HEK293 (cell line): ENCODE data around the gene CHST1.

Experiments used
- CTCF ChIA-PET: fragments of 350-600 bp; formaldehyde crosslinking; extraction: SDS; loops from one replicate; lab custom pipeline; 2021; ENCODE audit warnings: antibody characterized with exemption; lab: Yijun Ruan, JAX
- POLR2A ChIA-PET: fragments of 300-600 bp; formaldehyde crosslinking; extraction: SDS; loops from one replicate; lab custom pipeline; 2020; ENCODE audit warnings: antibody characterized with exemption, inconsistent platforms; lab: Yijun Ruan, JAX
- H3K27ac ChIP-seq: fragments of 200-500 bp; sonication (Bioruptor generic); 2 replicates; pipeline ENCODE4 v1.5.1; 2014; ENCODE audit warnings: low read depth, low read length, control low read depth, inconsistent platforms; ENCODE audit errors: extremely low read depth
- H3K36me3 ChIP-seq, 2 experiments: fragments of 200-500 bp in 1 of 2; sonication (Bioruptor generic) in 1 of 2; 1 replicate in 1 of 2; 2 replicates in 1 of 2; pipeline ENCODE4 v1.5.1; 2014 to 2017; ENCODE audit warnings: inconsistent platforms in 2 of 2, low read length in 2 of 2; ENCODE audit not compliant: control insufficient read depth in 2 of 2, insufficient read depth in 1 of 2
- H3K4me1 ChIP-seq: fragments of 200-500 bp; sonication (Bioruptor generic); 2 replicates; pipeline ENCODE4 v1.5.1; 2014; ENCODE audit warnings: mild to moderate bottlenecking, low read length, inconsistent platforms; ENCODE audit not compliant: control insufficient read depth, insufficient read depth
- H3K4me3 ChIP-seq: 2 replicates; pipeline ENCODE4 v1.5.1; 2011; ENCODE audit warnings: low read depth, mild to moderate bottlenecking, control low read depth, low read length, moderate library complexity
- H3K9me3 ChIP-seq: fragments of 200-500 bp; sonication (Bioruptor generic); 2 replicates; pipeline ENCODE4 v1.5.1; 2014; ENCODE audit warnings: low read depth, low read length, inconsistent platforms; ENCODE audit not compliant: control insufficient read depth, insufficient read depth
- KLF10 ChIP-seq: fragments of 450-650 bp; IDR thresholded peaks from 2 replicates; pipeline ENCODE4 v1.5.1; 2018; ENCODE audit warnings: missing biosample characterization, mild to moderate bottlenecking, missing genetic modification characterization
- ZFP37 ChIP-seq: fragments of 450-650 bp; formaldehyde crosslinking; IDR thresholded peaks from 2 replicates; pipeline ENCODE4 v1.5.1; 2016; ENCODE audit warnings: missing biosample characterization, missing genetic modification characterization
- ZNF121 ChIP-seq: fragments of 450-650 bp; formaldehyde crosslinking; IDR thresholded peaks from 2 replicates; pipeline ENCODE4 v1.5.1; 2016; ENCODE audit warnings: missing biosample characterization, missing genetic modification characterization
- ZNF140 ChIP-seq: fragments of 450-650 bp; formaldehyde crosslinking; IDR thresholded peaks from 2 replicates; pipeline ENCODE4 v1.5.1; 2016; ENCODE audit warnings: missing biosample characterization, missing genetic modification characterization
- ZNF175 ChIP-seq: fragments of 450-650 bp; formaldehyde crosslinking; IDR thresholded peaks from 2 replicates; pipeline ENCODE4 v1.5.1; 2016; ENCODE audit warnings: missing biosample characterization, missing genetic modification characterization
- ZNF24 ChIP-seq: fragments of 450-650 bp; formaldehyde crosslinking; IDR thresholded peaks from 2 replicates; pipeline ENCODE4 v1.5.1; 2016; ENCODE audit warnings: missing biosample characterization, missing genetic modification characterization
- ZNF274 ChIP-seq, 2 experiments: fragments of 200-500 bp in 1 of 2; fragments of 450-650 bp in 1 of 2; sonication (Bioruptor generic) in 1 of 2; formaldehyde crosslinking in 1 of 2; IDR thresholded peaks; 2 replicates each; pipeline versions ENCODE4 v1.5.1 to v1.6.1; 2014 to 2016; ENCODE audit warnings: borderline replicate concordance in 1 of 2, inconsistent platforms in 1 of 2, low read length in 1 of 2, missing biosample characterization in 1 of 2, missing genetic modification characterization in 1 of 2
- ZNF311 ChIP-seq: fragments of 450-650 bp; formaldehyde crosslinking; IDR thresholded peaks from 2 replicates; pipeline ENCODE4 v1.5.1; 2017; ENCODE audit warnings: missing biosample characterization, missing genetic modification characterization, borderline replicate concordance
- ZNF449 ChIP-seq: fragments of 450-650 bp; formaldehyde crosslinking; IDR thresholded peaks from 2 replicates; pipeline ENCODE4 v1.5.1; 2017; ENCODE audit warnings: missing biosample characterization, mild to moderate bottlenecking, missing genetic modification characterization, moderate library complexity
- ZNF558 ChIP-seq: fragments of 450-650 bp; formaldehyde crosslinking; IDR thresholded peaks from 2 replicates; pipeline ENCODE4 v1.5.1; 2016; ENCODE audit warnings: missing biosample characterization, missing genetic modification characterization
- ZNF561 ChIP-seq: fragments of 450-650 bp; IDR thresholded peaks from 2 replicates; pipeline ENCODE4 v1.5.1; 2018; ENCODE audit warnings: missing biosample characterization, missing genetic modification characterization, borderline replicate concordance
- ZNF585B ChIP-seq: fragments of 450-650 bp; formaldehyde crosslinking; IDR thresholded peaks from 2 replicates; pipeline ENCODE4 v1.5.1; 2016; ENCODE audit warnings: missing biosample characterization, missing genetic modification characterization
- ZNF658 ChIP-seq: fragments of 450-650 bp; formaldehyde crosslinking; IDR thresholded peaks from 2 replicates; pipeline ENCODE4; 2016; ENCODE audit warnings: missing biosample characterization, missing genetic modification characterization
- ZNF660 ChIP-seq: fragments of 450-650 bp; IDR thresholded peaks from 2 replicates; pipeline ENCODE4 v1.5.1; 2018; ENCODE audit warnings: missing biosample characterization, mild to moderate bottlenecking, missing genetic modification characterization
- ZSCAN4 ChIP-seq: fragments of 450-650 bp; formaldehyde crosslinking; IDR thresholded peaks from 2 replicates; pipeline ENCODE4 v1.5.1; 2017; ENCODE audit warnings: missing biosample characterization, missing genetic modification characterization
- TF ChIP-seq, protein P1 (sequence below): fragments of 450-650 bp; formaldehyde crosslinking; IDR thresholded peaks from 2 replicates; pipeline ENCODE4 v1.5.1; 2016; ENCODE audit warnings: missing biosample characterization, missing genetic modification characterization
- TF ChIP-seq, protein P2 (sequence below): fragments of 450-650 bp; formaldehyde crosslinking; IDR thresholded peaks from 2 replicates; pipeline ENCODE4 v1.5.1; 2016; ENCODE audit warnings: missing biosample characterization, missing genetic modification characterization

Gene CHST1

DNA sequence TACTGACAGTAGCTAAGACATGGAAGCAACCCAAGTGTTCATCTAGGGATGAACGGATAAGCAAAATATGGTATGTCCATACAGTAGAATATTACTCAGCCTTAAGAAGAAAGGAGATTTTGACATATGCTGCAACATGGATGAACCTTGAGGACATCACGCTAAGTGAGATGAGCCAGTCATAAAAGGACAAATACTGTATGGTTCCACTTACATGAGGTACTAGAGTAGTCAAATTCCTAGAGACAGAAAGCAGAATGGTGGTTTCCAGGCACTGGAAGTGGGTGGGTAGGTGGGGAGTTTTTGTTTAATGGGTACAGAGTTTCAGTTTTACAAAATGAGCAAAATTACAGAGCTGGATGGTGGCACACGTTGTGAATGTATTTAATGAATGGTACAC is 18.1 kb downstream of the CHST1 start:
- Histone ChIP-seq H3K36me3 (no peaks in the 10 kb centered on the region), H3K4me3 (no peak overlapping the region), H3K9me3 (no peaks in the 10 kb centered on the region), H3K4me1 (no peaks in the 10 kb centered on the region), H3K27ac (no peak overlapping the region)
- TF ChIP-seq KLF10 (tag by site-specific recombination) (no peak), ZNF558 (tag by site-specific recombination) (no peak), ZNF311 (tag by site-specific recombination) (no peak), ZNF274 (IDR thresholded peaks at IDR 0.05; ENCODE audit: low read length) (no peak), ZNF274 (tag by site-specific recombination; IDR thresholded peaks at IDR 0.05; ENCODE audit: borderline replicate concordance) (no peak), ZNF121 (no peak), ZNF660 (no peak), ZNF449 (tag by site-specific recombination) (no peak), ZNF658 (tag by site-specific recombination) (no peak), ZNF561 (no peak), ZSCAN4 (tag by site-specific recombination) (no peak), ZFP37 (tag by site-specific recombination) (no peak)
- TF ChIP-seq, protein P1, sequence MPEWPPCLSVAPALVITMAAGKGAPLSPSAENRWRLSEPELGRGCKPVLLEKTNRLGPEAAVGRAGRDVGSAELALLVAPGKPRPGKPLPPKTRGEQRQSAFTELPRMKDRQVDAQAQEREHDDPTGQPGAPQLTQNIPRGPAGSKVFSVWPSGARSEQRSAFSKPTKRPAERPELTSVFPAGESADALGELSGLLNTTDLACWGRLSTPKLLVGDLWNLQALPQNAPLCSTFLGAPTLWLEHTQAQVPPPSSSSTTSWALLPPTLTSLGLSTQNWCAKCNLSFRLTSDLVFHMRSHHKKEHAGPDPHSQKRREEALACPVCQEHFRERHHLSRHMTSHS (tag by site-specific recombination) = no peak
- CTCF ChIA-PET = interaction anchor here (1.9 to 2.8 kb wide), 2 partner anchors 8 to 276 kb away, joined by 9 to 19 read pairs; no protein-coding TSS in a partner anchor
- POLR2A ChIA-PET = no interaction called here

- ChIA-PET CTCF (interaction anchor here (1.9 to 2.8 kb wide), 2 partner anchors 9 to 275 kb away, joined by 9 to 19 read pairs; no protein-coding TSS in a partner anchor), POLR2A (interaction anchor here (0.6 kb wide), 2 partner anchors 49 to 443 kb away, joined by 3 to 4 read pairs; no protein-coding TSS in a partner anchor)
- TF ChIP-seq, protein P2, sequence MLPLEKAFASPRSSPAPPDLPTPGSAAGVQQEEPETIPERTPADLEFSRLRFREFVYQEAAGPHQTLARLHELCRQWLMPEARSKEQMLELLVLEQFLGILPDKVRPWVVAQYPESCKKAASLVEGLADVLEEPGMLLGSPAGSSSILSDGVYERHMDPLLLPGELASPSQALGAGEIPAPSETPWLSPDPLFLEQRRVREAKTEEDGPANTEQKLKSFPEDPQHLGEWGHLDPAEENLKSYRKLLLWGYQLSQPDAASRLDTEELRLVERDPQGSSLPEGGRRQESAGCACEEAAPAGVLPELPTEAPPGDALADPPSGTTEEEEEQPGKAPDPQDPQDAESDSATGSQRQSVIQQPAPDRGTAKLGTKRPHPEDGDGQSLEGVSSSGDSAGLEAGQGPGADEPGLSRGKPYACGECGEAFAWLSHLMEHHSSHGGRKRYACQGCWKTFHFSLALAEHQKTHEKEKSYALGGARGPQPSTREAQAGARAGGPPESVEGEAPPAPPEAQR (tag by site-specific recombination) = no peak
- TF ChIP-seq ZNF24 (tag by site-specific recombination) (no peak), ZNF585B (tag by site-specific recombination) (no peak), ZNF175 (tag by site-specific recombination) (no peak), ZNF140 (no peak)
- no peaks in the 10 kb centered on the region for H3K4me1 ChIP-seq
- no peak overlapping the region for H3K4me3 ChIP-seq
- H3K27ac ChIP-seq = no peak overlapping the region
- H3K9me3 ChIP-seq = no peaks in the 10 kb centered on the region
- H3K36me3 ChIP-seq = no peaks in the 10 kb centered on the region
Measured at GRCh38 chr11:45646275-45646927, 19.0 kb downstream of the CHST1 start.
